ENCODE data around the gene C19orf81.

C19orf81 gene

DNA sequence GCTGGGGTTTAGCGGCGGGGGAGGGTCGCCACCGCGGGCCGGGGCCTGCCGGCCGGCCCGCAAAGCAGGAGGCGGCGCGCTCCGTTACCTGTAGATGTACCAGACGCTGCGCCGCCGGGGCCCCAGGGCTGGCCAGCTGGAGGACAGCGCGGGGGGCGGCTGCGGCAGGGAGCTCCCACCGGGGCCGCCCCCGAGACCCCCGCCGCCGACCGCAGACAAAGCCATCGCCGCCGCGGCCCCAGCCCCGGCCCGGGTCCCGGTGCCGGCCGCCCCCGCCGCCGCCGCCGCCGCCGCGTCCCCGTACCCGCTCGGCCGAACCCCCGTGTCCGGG lies 45.5 kb downstream of the C19orf81 start:
- Histone ChIP-seq H3F3A (ENCODE audit: insufficient read depth, low read length) (no peaks in the 10 kb centered on the region), H3K4me3 (ENCODE audit: low read depth, low read length, poor library complexity, severe bottlenecking) (no peak overlapping the region), H2AFZ (ENCODE audit: low read length) (no peak overlapping the region), H3K9me3 (ENCODE audit: low read length) (no peaks in the 10 kb centered on the region), H3K9me2 (ENCODE audit: low read depth, low read length) (no peaks in the 10 kb centered on the region), H3K9ac (ENCODE audit: low read length) (no peak overlapping the region), H3K36me3 (ENCODE audit: insufficient read depth, low read length) (no peaks in the 10 kb centered on the region), H3K27ac (ENCODE audit: low read depth, low read length, poor library complexity, severe bottlenecking) (no peak overlapping the region), H3K27me3 (ENCODE audit: insufficient read depth, low read length) (no peaks in the 10 kb centered on the region), H4K20me1 (ENCODE audit: insufficient read depth, low read length) (no peaks in the 10 kb centered on the region), H3K79me2 (ENCODE audit: insufficient read depth, low read length) (no peaks in the 10 kb centered on the region), H3K4me1 (ENCODE audit: insufficient read depth, low read length, severe bottlenecking) (no peaks in the 10 kb centered on the region), H3K4me2 (ENCODE audit: low read length) (no peak overlapping the region)
- no peak for TF ChIP-seq EZH2 (IDR thresholded peaks at IDR 0.05; ENCODE audit: borderline replicate concordance, low read length)
- TF ChIP-seq, protein P1, sequence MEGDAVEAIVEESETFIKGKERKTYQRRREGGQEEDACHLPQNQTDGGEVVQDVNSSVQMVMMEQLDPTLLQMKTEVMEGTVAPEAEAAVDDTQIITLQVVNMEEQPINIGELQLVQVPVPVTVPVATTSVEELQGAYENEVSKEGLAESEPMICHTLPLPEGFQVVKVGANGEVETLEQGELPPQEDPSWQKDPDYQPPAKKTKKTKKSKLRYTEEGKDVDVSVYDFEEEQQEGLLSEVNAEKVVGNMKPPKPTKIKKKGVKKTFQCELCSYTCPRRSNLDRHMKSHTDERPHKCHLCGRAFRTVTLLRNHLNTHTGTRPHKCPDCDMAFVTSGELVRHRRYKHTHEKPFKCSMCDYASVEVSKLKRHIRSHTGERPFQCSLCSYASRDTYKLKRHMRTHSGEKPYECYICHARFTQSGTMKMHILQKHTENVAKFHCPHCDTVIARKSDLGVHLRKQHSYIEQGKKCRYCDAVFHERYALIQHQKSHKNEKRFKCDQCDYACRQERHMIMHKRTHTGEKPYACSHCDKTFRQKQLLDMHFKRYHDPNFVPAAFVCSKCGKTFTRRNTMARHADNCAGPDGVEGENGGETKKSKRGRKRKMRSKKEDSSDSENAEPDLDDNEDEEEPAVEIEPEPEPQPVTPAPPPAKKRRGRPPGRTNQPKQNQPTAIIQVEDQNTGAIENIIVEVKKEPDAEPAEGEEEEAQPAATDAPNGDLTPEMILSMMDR (IDR thresholded peaks at IDR 0.05; ENCODE audit: low read length), result no peak

DNA sequence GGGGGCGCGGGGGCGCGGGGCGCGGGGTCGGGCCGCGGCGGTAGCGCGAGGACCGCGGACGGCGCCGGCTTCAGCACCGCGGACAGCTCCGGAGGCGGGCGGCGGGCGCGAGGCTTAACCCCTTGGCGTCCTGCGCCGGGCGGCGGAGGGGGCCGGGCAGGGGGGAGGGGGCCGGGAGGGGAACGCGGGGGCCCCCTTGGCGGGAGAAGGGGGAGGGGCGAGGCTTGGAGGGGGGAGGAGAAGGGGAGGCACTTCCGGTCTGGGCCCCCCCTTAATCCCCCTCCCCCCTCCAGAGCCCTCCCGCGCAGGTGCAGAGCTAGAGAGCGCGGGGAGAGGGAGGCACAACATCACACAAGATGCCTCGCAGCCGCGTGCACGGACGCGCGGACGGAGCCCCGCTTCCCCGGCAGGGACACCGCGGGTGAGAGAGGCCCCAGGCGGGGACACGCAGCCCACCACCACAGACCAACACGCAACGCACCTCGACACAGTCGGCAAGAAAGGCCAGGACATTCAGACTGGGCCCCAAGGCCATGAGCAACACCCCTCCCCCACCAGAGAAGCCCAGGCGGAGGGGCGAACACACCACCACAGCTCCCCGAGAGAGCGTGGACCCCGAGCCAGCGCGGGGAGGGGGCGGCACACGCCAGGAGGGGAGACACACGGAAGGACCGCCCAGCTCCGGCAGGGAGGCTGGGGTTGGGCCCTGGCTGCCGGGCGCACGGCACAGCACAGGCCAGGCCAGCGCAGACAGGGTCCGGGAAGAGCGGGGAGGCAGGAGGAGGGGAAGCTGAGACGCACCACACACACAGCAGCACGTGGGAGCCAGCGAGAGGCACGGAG lies 46.2 kb downstream of the C19orf81 start:
- H3K27me3 ChIP-seq (ENCODE audit: insufficient read depth, low read length), result no peaks in the 10 kb centered on the region
- H3K9me2 ChIP-seq (ENCODE audit: low read depth, low read length), result no peaks in the 10 kb centered on the region
- H3K4me2 ChIP-seq (ENCODE audit: low read length), result no peak overlapping the region
- H3K79me2 ChIP-seq (ENCODE audit: insufficient read depth, low read length), result no peaks in the 10 kb centered on the region
- H3K4me3 ChIP-seq (ENCODE audit: low read depth, low read length, poor library complexity, severe bottlenecking), result no peak overlapping the region
- H2AFZ ChIP-seq (ENCODE audit: low read length), result no peak overlapping the region
- no peaks in the 10 kb centered on the region for H3K9me3 ChIP-seq (ENCODE audit: low read length)
- H3K4me1 ChIP-seq (ENCODE audit: insufficient read depth, low read length, severe bottlenecking), result no peaks in the 10 kb centered on the region
- H3K36me3 ChIP-seq (ENCODE audit: insufficient read depth, low read length), result no peaks in the 10 kb centered on the region
- no peak overlapping the region for H3K9ac ChIP-seq (ENCODE audit: low read length)
- H4K20me1 ChIP-seq (ENCODE audit: insufficient read depth, low read length), result no peaks in the 10 kb centered on the region
- H3K27ac ChIP-seq (ENCODE audit: low read depth, low read length, poor library complexity, severe bottlenecking), result no peak overlapping the region
- no peak for TF ChIP-seq EZH2 (IDR thresholded peaks at IDR 0.05; ENCODE audit: borderline replicate concordance, low read length)
- TF ChIP-seq, protein P1 (IDR thresholded peaks at IDR 0.05; ENCODE audit: low read length), result no peak
- H3F3A ChIP-seq (ENCODE audit: insufficient read depth, low read length), result no peaks in the 10 kb centered on the region

DNA sequence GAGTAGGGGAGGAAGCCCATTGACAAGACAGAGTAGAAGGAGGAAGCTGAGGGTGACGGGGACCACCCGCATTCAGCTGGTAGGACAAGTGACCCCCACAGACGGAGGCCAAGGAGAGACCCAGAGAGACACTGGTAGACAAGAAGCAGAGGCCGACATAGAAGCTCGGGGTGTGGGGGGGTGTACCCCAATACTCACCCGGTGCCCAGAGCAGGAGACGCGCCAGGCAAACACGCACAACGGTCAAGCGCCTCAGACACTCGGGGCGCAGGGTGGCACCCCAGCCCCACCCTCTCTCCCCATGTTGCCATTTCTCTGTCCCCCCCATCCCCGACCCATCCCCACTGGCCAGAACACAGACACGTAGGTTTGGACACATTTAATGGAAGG lies 46.8 kb downstream of the C19orf81 start:
- Histone ChIP-seq H3F3A (ENCODE audit: insufficient read depth, low read length) (no peaks in the 10 kb centered on the region), H2AFZ (ENCODE audit: low read length) (no peak overlapping the region), H3K27me3 (ENCODE audit: insufficient read depth, low read length) (no peaks in the 10 kb centered on the region), H3K9me3 (ENCODE audit: low read length) (no peaks in the 10 kb centered on the region), H3K27ac (ENCODE audit: low read depth, low read length, poor library complexity, severe bottlenecking) (no peak overlapping the region), H3K4me1 (ENCODE audit: insufficient read depth, low read length, severe bottlenecking) (no peaks in the 10 kb centered on the region), H3K4me3 (ENCODE audit: low read depth, low read length, poor library complexity, severe bottlenecking) (no peak overlapping the region), H4K20me1 (ENCODE audit: insufficient read depth, low read length) (no peaks in the 10 kb centered on the region), H3K4me2 (ENCODE audit: low read length) (no peak overlapping the region), H3K9me2 (ENCODE audit: low read depth, low read length) (no peaks in the 10 kb centered on the region), H3K36me3 (ENCODE audit: insufficient read depth, low read length) (no peaks in the 10 kb centered on the region), H3K9ac (ENCODE audit: low read length) (no peak overlapping the region), H3K79me2 (ENCODE audit: insufficient read depth, low read length) (no peaks in the 10 kb centered on the region)
- TF ChIP-seq, protein P1 (IDR thresholded peaks at IDR 0.05; ENCODE audit: low read length), result no peak
- no peak for TF ChIP-seq EZH2 (IDR thresholded peaks at IDR 0.05; ENCODE audit: borderline replicate concordance, low read length)
